Astrocyte (in vitro differentiated cells and primary cell): ENCODE measurements around the gene LIMA1. TPM values are rescaled to one million over a fixed set of nuclear protein-coding genes. Genes with fewer than 3 reads are reported as not detected.
A peak's percentile ranks its signal among the peaks of the same experiment; 100 is the strongest.

ENCODE experiments used
- DNase-seq: peaks from one replicate; pipeline ENCODE4 v3.0.0-alpha.2; 2010; ENCODE audit warnings: low read depth
- FAIRE-seq: peaks from 2 replicates; lab custom pipeline; 2011; peaks lifted over from hg19 to GRCh38; lab: Jason Lieb, UNC
- H2AFZ ChIP-seq: 2 replicates; pipeline ENCODE4 v1.6.0; 2012; ENCODE audit warnings: low read depth, low read length, inconsistent platforms
- H3K27ac ChIP-seq: 2 replicates; pipeline ENCODE4 v1.5.1; 2011; ENCODE audit warnings: low read depth, low read length, inconsistent platforms
- H3K27me3 ChIP-seq: 2 replicates; pipeline ENCODE4 v1.6.0; 2011; ENCODE audit warnings: low read length, inconsistent platforms; ENCODE audit not compliant: insufficient read depth
- H3K36me3 ChIP-seq: 2 replicates; pipeline ENCODE4 v1.5.1; 2011; ENCODE audit warnings: low read length, inconsistent platforms; ENCODE audit not compliant: insufficient read depth
- H3K4me1 ChIP-seq: 2 replicates; pipeline ENCODE4 v1.5.1; 2011; ENCODE audit warnings: low read length, inconsistent platforms; ENCODE audit not compliant: insufficient read depth
- H3K4me2 ChIP-seq: 2 replicates; pipeline ENCODE4 v1.6.0; 2012; ENCODE audit warnings: low read length, inconsistent platforms
- H3K4me3 ChIP-seq: 2 replicates; pipeline ENCODE4 v1.5.1; 2011; ENCODE audit warnings: low read depth, mild to moderate bottlenecking, low read length, inconsistent platforms; ENCODE audit not compliant: insufficient read depth
- H3K79me2 ChIP-seq: 2 replicates; pipeline ENCODE4 v1.6.0; 2012; ENCODE audit warnings: mild to moderate bottlenecking, low read length, inconsistent platforms; ENCODE audit not compliant: insufficient read depth
- H3K9ac ChIP-seq: 2 replicates; pipeline ENCODE4 v1.6.0; 2012; ENCODE audit warnings: mild to moderate bottlenecking, low read length, inconsistent platforms
- H3K9me3 ChIP-seq: 2 replicates; pipeline ENCODE4 v1.5.1; 2012; ENCODE audit warnings: low read depth, mild to moderate bottlenecking, low read length, inconsistent platforms; ENCODE audit not compliant: insufficient read depth
- H4K20me1 ChIP-seq: 2 replicates; pipeline ENCODE4 v1.6.0; 2012; ENCODE audit warnings: low read length, inconsistent platforms; ENCODE audit not compliant: insufficient read depth
- H3K27ac Mint-ChIP-seq: one replicate; pipeline ENCODE4 v1.8.0; 2021; ENCODE audit warnings: mild to moderate bottlenecking, mixed read lengths; ENCODE audit not compliant: unreplicated experiment
- H3K27me3 Mint-ChIP-seq: one replicate; pipeline ENCODE4 v1.8.0; 2021; ENCODE audit warnings: low read depth, mixed read lengths; ENCODE audit not compliant: unreplicated experiment
- H3K36me3 Mint-ChIP-seq: one replicate; pipeline ENCODE4 v1.8.0; 2021; ENCODE audit warnings: low read depth, mixed read lengths; ENCODE audit not compliant: unreplicated experiment
- H3K4me1 Mint-ChIP-seq: one replicate; pipeline ENCODE4 v1.8.0; 2021; ENCODE audit warnings: low read depth, mixed read lengths; ENCODE audit not compliant: unreplicated experiment
- H3K4me3 Mint-ChIP-seq: one replicate; pipeline ENCODE4 v1.8.0; 2021; ENCODE audit warnings: mild to moderate bottlenecking, moderate library complexity, mixed read lengths; ENCODE audit not compliant: unreplicated experiment
- H3K9me3 Mint-ChIP-seq: one replicate; pipeline ENCODE4 v1.8.0; 2021; ENCODE audit warnings: mild to moderate bottlenecking, mixed read lengths; ENCODE audit not compliant: unreplicated experiment
- CTCF ChIP-seq: IDR thresholded peaks from 2 replicates; pipeline ENCODE4 v1.5.1; 2011; ENCODE audit warnings: low read depth, mild to moderate bottlenecking, inconsistent platforms, low read length, moderate library complexity; ENCODE audit not compliant: insufficient read depth
- EZH2 ChIP-seq: IDR thresholded peaks from 2 replicates; pipeline ENCODE4 v1.6.1; 2012; ENCODE audit warnings: mild to moderate bottlenecking, low read length, inconsistent platforms; ENCODE audit not compliant: insufficient read depth
- total RNA-seq: library from RNA; stranded (reverse); gene quantifications from 2 replicates; pipeline ENCODE4 v1.2.1, GENCODE V29; 2021

LIMA1 gene
- total RNA-seq, 1 donor from 2014 or later, result 173 TPM

- Histone ChIP-seq H3K27me3 (no peaks in the 10 kb centered on the region), H3K9ac (peak overlapping the region; percentile 77), H3K27ac (peak overlapping the region; percentile 94), H2AFZ (no peak overlapping the region), H4K20me1 (peaks cover 7% of the 10 kb centered on the region), H3K9me3 (no peaks in the 10 kb centered on the region), H3K79me2 (peaks cover 41% of the 10 kb centered on the region), H3K4me1 (peaks cover 37% of the 10 kb centered on the region), H3K4me3 (no peak overlapping the region), H3K4me2 (peak overlapping the region; percentile 71), H3K36me3 (peaks cover 38% of the 10 kb centered on the region)
- H3K27me3 Mint-ChIP-seq, result no peaks in the 10 kb centered on the region
- no peak for FAIRE-seq
- DNase-seq, result peak; percentile 60
- H3K4me3 Mint-ChIP-seq, result peak overlapping the region; percentile 43
- H3K4me1 Mint-ChIP-seq, result peaks cover 42% of the 10 kb centered on the region
- TF ChIP-seq EZH2 (no peak), CTCF (no peak)
- peak overlapping the region; percentile 95 for H3K27ac Mint-ChIP-seq
- peaks cover 12% of the 10 kb centered on the region for H3K36me3 Mint-ChIP-seq
- H3K9me3 Mint-ChIP-seq, result no peaks in the 10 kb centered on the region
Measured at GRCh38 chr12:50188241-50188781, 95.0 kb downstream of the LIMA1 start.

- peak overlapping the region; percentile 77 for H3K9ac ChIP-seq
Measured at GRCh38 chr12:50187084-50187900, 96.0 kb downstream of the LIMA1 start.

More at GRCh38 chr12:50187084-50187900, 96.0 kb downstream of the LIMA1 start:
- H3K9me3 ChIP-seq, result no peaks in the 10 kb centered on the region
- Mint-ChIP-seq H3K9me3 (no peaks in the 10 kb centered on the region), H3K36me3 (peaks cover 15% of the 10 kb centered on the region), H3K27me3 (no peaks in the 10 kb centered on the region), H3K27ac (peak overlapping the region; percentile 95), H3K4me3 (peak overlapping the region; percentile 0), H3K4me1 (peaks cover 42% of the 10 kb centered on the region)
- H3K4me3 ChIP-seq, result peak overlapping the region; percentile 3
- peaks cover 29% of the 10 kb centered on the region for H3K36me3 ChIP-seq
- H4K20me1 ChIP-seq, result peaks cover 2% of the 10 kb centered on the region
- no peak for TF ChIP-seq EZH2
- no peak for TF ChIP-seq CTCF
- peaks cover 46% of the 10 kb centered on the region for H3K79me2 ChIP-seq
- H3K4me1 ChIP-seq, result peaks cover 37% of the 10 kb centered on the region
- peak overlapping the region; percentile 71 for H3K4me2 ChIP-seq
- no peaks in the 10 kb centered on the region for H3K27me3 ChIP-seq
- H3K27ac ChIP-seq, result peak overlapping the region; percentile 94
- H2AFZ ChIP-seq, result no peak overlapping the region
- FAIRE-seq (no peak), DNase-seq (peak; percentile 95)
